NCI-H1417 treated with DMSO at 0.1 percent for 48 hours (cell line): Measurements from ENCODE around the gene TMEM132E.

Experiments
- DNase-seq: peaks from one replicate; lab custom pipeline; 2025; lab: John Stamatoyannopoulos, UW

TMEM132E gene

GRCh38 chr17:34601416-34601815 lies 22.0 kb downstream of the TMEM132E start:
- DNase-seq, result peak; percentile 31

DNA sequence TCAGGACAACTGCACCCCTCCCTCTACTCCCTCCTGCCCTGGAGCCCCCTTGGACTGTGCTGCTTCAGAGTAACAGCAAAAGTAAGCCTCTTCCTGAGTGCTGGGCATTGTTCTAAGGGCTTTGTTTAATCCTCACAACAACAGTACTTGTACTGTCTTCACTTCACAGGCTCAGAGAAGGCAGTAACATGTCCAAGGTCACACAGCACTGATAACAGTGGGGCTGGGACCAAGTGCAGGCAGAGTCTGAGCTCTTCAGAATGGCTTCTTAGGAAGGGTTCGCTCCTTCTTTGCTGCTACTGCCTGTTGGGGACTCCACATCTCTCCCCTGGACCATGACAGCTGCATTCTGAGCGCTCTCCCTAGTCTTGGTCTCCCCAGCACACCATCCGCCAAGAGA lies 24.6 kb downstream of the TMEM132E start:
- no peak for DNase-seq

- no peak for DNase-seq
Measured at GRCh38 chr17:34606763-34607162, 27.4 kb downstream of the TMEM132E start.

DNA sequence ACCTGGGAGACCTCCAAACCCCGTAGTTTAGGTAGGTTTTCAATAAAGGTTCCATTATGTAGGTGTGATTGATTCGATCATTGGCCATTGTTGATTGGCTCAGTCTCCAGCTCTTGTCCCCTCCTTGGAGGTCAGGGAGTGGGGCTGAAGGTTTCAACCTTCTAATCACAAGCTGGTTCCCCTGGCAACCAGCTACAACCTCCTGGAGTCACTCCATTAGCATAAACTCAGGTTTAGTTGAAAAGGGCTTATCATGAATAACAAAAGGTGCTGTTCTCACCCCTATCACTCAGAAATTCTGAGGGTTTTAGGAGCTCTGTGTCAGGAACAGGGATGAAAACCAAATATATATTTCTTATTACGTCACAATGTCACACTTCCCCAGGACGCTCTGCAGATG lies 28.5 kb downstream of the TMEM132E start:
- DNase-seq, result no peak

DNA sequence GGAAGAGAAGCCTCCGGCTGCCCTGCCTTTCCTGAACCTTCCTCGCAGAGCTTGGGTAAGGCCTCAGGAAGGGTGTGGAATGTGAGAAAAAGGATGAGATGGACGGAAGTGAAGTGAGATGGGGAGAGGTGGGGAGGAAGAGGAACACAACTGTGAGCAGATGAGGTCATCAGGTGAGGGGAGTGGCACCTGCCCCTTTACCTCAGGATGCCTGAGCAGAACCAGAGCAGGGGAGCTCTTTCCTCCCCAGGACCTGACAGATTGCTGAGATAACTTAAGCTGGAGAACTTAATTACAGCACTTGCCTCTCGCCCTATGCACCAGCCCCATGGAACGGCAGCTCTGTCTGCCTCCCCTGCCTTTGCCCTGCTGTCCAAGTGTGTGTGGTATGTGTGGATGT lies 29.8 kb downstream of the TMEM132E start:
- no peak for DNase-seq

DNA sequence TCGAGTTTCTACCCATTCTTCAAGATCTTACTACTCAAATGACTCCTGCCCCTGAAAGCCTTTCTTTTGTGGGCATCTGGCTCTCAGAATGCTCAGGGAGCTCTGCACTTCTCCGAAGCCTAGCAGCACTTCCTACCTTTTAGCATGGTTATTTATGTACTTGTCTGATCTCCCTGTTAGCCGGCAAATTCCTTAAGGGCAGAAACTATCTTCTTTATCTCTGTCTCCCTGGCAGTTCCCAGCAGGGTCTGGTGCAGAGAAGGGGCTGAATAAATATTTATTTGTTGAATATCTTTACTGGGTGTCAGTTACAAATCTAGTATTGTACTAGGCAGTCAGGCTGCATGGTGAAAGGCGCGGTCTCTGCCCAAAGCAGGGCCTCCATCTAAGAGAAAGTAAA lies 30.7 kb downstream of the TMEM132E start:
- DNase-seq, result no peak

DNA sequence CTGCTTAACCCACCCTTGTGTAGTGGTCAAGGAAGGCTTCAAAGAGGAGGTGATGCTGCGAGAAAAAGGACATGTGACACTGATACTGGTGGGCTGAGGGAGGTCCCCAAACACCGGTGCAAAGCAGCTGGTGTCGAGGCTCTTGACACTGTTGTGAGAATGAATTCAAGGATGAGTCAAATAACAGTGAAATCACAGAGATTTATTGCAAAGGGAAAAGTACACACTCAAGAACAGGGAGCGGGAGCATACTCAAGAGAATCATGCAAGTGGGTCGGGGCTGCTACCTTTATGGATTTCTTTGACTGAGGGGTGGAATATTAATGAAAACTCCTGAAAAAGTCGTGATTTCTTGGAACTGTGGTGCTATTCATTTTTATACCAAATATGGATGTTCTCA lies 31.1 kb downstream of the TMEM132E start:
- no peak for DNase-seq

GRCh38 chr17:34613064-34614019 lies 34.0 kb downstream of the TMEM132E start:
- peak; percentile 73 for DNase-seq

GRCh38 chr17:34614698-34615097 lies 35.3 kb downstream of the TMEM132E start:
- DNase-seq, result no peak

DNA sequence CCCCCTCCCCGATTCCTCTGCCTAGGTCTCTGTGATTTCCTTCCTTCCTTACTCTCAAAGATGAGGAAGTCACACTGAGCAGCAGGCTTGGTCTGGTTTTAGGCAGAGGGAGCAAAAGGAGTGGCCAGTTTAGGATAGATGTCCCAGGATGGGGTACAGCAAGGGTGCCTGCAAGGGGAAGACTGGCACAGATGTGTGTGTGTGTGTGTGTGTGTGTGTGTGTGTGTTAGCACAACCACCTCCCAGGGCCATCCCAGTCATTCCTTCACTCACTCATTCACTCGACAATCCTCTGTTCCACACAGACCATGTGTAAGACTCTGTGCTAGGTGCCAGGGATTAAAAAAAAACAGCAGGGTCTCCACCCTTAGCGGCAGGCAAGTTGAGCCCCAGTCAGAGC lies 35.9 kb downstream of the TMEM132E start:
- DNase-seq, result no peak

- DNase-seq, result peak; percentile 77
Measured at GRCh38 chr17:34616148-34616547, 36.8 kb downstream of the TMEM132E start.

- DNase-seq, result no peak
Measured at GRCh38 chr17:34617398-34617797, 38.0 kb downstream of the TMEM132E start.

- peak; percentile 67 for DNase-seq
Measured at GRCh38 chr17:34619687-34620217, 40.4 kb downstream of the TMEM132E start.

DNA sequence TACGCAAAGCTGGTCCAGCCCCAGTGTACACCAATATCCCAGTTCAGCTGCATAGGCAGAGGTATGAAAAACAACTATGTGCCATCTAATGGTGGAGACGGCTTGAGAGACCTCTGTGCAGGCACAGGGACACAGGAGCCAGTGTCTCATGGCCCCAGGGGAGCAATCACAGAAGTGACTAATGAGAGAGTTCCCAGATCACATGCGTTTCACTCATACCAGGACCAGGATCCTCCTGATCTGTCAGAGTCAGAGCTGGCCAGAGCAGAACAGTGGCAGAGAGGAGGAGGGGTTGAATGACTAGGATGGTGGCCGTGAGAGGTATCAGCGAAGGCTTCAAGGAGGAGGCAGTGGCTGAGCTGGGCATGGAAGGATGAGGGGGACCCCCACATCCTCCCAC lies 41.1 kb downstream of the TMEM132E start:
- DNase-seq, result no peak

GRCh38 chr17:34622862-34623623 lies 43.7 kb downstream of the TMEM132E start:
- no peak for DNase-seq

DNA sequence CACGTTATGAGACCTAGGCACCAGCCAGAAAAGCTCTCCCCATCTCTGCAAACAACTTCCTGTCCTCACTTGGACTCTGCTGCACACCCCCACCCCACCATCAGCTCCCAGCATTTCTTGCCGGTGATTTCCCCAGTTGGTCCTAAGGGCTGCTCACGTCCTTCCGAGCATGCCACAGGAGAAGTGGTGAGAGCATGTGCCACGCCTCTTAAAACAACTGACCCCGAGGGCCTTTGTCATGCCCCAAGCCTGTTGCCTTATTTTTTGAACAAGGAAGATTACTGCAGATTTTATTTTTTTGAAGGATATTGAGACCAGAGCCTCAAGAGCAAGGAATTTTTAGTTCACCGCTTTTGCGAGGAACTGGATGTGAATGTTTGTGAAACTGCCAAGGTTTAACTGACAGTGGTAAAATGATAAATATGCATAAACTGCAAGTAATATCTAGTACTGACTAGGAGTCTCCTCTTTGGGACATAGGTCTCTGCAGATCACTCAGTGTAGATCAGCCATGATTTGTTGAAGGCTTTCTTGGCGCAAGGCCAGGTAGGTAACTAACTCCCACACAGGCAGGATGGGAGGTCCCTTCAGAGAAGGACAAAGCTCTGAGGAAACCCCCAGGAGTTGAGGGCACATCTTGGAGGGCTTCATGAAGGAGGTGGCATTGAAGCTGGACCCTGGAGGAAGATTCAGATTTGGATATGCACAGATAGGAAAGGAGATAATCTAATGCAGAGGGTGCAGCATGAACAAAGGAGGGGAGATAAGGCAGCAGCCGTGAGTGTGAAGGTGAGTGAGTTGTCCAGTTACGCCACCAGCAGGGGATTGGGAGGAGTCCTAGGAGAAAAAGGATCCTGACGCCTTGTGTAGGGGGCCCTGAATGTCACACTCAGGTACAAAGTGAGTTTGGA lies 44.7 kb downstream of the TMEM132E start:
- no peak for DNase-seq

DNA sequence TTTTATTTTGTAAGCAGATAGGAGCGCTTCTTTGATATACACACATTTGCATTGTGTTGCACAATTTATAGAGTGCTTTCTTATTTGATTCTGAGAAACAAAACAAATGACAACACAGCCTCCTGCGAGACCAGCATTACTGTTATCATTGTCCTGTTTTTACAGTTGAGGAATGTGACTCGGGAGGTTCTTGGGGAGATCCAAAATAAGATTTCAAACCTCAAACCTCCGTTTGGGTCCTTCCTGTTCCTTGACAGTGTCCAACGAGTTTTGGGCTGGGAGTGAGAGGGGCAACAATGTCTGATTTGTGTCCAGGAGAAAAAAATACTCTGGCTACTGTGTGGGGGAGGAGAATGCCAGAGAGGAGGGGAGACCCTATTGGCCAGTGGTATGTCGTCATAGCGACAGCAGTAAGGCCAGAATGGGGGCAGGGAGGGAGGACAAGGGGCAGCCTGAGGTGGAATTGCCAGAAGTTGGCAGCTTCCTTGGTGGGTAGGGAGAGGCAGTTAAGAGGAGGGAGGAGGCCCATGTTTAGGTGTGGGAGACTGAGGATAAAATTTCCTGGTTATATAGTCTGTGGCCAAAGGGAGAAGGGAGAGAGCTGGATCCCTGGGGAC lies 45.5 kb downstream of the TMEM132E start:
- DNase-seq, result no peak

DNA sequence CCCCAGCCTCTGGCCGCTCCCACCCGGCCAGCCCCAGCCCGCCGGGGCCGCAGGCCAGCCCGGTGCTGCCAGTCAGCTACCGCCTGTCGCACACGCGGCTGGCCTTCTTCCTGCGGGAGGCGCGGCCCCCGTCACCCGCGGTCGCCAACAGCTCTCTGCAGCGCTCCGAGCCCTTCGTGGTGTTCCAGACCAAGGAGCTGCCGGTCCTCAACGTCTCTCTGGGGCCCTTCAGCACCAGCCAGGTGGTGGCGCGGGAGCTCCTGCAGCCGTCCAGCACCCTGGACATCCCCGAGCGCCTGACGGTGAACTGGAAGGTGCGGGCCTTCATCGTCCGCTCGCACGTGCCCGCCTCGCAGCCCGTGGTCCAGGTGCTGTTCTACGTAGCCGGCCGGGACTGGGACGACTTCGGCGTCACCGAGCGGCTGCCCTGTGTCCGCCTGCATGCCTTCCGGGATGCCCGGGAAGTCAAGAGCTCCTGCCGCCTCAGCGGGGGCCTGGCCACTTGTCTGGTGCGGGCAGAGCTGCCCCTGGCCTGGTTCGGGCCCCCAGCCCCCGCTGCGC lies 46.8 kb downstream of the TMEM132E start:
- no peak for DNase-seq

DNA sequence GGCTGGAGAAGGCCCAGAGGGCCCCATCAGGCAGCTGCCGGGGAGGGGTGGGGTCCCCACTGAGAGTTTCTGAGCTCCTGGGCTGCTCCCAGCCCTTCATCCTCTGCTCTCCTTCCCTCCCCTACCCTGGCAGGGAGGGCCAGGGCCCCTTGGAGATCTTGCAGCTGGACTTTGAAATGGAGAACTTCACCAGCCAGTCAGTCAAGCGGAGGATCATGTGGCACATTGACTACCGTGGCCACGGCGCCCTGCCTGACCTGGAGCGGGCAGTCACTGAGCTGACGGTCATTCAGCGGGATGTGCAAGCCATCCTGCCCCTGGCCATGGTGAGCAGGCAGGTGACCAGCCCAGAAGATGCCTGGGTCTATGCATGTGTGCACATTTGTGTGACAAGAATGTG lies 49.5 kb downstream of the TMEM132E start:
- no peak for DNase-seq

DNA sequence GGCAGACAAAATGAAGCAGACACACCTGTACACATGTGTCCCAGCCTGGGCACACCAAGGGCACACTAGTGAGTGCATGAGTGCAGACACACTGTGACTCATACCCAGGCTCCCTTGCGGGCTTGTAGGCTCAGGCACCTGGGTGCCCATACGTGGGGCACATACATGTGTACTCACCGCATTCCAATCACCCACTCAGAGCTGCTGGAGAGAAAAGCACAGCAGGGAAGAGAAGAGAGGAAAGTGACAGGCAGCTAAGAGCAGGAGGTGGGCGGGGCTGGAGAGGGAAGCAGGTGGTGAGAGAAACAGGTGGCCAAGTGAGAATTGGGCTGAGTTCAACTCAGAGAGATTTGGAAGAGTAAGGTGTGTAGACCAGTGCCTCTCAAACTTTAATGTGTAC lies 54.0 kb downstream of the TMEM132E start:
- peak; percentile 90 for DNase-seq

DNA sequence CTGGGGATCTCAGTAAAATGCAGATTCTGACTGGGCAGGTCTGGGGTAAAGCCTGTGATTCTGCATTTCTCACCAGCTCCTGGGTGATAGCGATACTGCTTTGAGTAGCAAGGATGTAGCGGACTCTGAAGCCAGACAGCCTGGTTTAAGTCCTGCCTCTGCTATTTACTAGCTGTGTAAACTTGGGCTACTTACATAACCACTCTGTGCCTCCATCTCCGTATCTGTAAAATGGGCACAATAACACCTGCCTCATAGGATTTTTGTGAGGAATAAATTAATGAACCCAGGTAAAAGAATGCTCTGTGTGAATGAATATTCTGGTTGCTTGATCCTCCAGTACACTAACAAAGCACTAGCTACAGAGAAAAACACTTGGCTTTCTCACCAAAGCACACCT lies 54.4 kb downstream of the TMEM132E start:
- no peak for DNase-seq
